C4-2B (cell line): ENCODE data around the gene ZNF778.

Source experiments
- H3K27ac ChIP-seq: fragments of 450-650 bp; 2 replicates; pipeline ENCODE4 v1.5.1; 2017
- CTCF ChIP-seq: fragments of 450-650 bp; conservative IDR thresholded peaks from 2 replicates; pipeline ENCODE4 v1.5.1; 2017; ENCODE audit warnings: mild to moderate bottlenecking
- ZFX ChIP-seq: fragments of 450-650 bp; IDR thresholded peaks from 2 replicates; pipeline ENCODE4 v1.6.1; 2017

The ZNF778 gene

GRCh38 chr16:89277641-89278341, 60.3 kb downstream of the ZNF778 start:
- TF ChIP-seq CTCF (no peak), ZFX (no peak)
- H3K27ac ChIP-seq = no peak overlapping the region

- no peak for TF ChIP-seq ZFX
- TF ChIP-seq CTCF = no peak
- no peak overlapping the region for H3K27ac ChIP-seq
Measured at GRCh38 chr16:89278441-89279240, 61.1 kb downstream of the ZNF778 start.

- H3K27ac ChIP-seq = no peak overlapping the region
- no peak for TF ChIP-seq CTCF
- no peak for TF ChIP-seq ZFX
Measured at GRCh38 chr16:89279666-89280481, 62.4 kb downstream of the ZNF778 start.

GRCh38 chr16:89280546-89281188, 63.2 kb downstream of the ZNF778 start:
- no peak for TF ChIP-seq ZFX
- TF ChIP-seq CTCF = no peak
- no peak overlapping the region for H3K27ac ChIP-seq

- no peak overlapping the region for H3K27ac ChIP-seq
- TF ChIP-seq CTCF (no peak), ZFX (no peak)
Measured at GRCh38 chr16:89281189-89281577, 63.7 kb downstream of the ZNF778 start.

- TF ChIP-seq CTCF = no peak
- TF ChIP-seq ZFX = no peak
- no peak overlapping the region for H3K27ac ChIP-seq
Measured at GRCh38 chr16:89281829-89282228, 64.3 kb downstream of the ZNF778 start.
